PC-9 (cell line): ENCODE data around the gene ZNF19. TPM values are rescaled to one million over a fixed set of nuclear protein-coding genes. Genes with fewer than 3 reads are reported as not detected.

ENCODE experiments used
- BruUV-seq: library from RNA; stranded (reverse); fragments of 400-500 nt; replicated peaks from 2 replicates; lab custom pipeline; 2021; lab: Mats Ljungman, UMichigan
- CTCF ChIA-PET: fragments of 300-600 bp; sonication (Branson Sonifier 250); formaldehyde crosslinking; loops from one replicate; lab custom pipeline; 2022; ENCODE audit warnings: antibody characterized with exemption; lab: Charles Lee
- POLR2A ChIA-PET: fragments of 300-600 bp; sonication (Branson Sonifier 250); formaldehyde crosslinking; loops from one replicate; lab custom pipeline; 2022; ENCODE audit warnings: antibody characterized with exemption; ENCODE audit not compliant: unreplicated experiment; lab: Charles Lee
- DNase-seq, 2 experiments: peaks; one replicate each; pipeline versions ENCODE4 v3.0.0 to v3.0.0-alpha.2; 2015 to 2022; ENCODE audit warnings: mixed read lengths in 1 of 2
- H2AFZ ChIP-seq: fragments of 200-600 bp; sonication (generic); 2 replicates; pipeline ENCODE4 v1.8.1; 2017; ENCODE audit warnings: antibody characterized with exemption
- H3F3A ChIP-seq: fragments of 200-600 bp; sonication (generic); 2 replicates; pipeline ENCODE4 v1.8.1; 2017; ENCODE audit warnings: antibody characterized with exemption, mild to moderate bottlenecking, low read depth; ENCODE audit not compliant: insufficient read depth
- H3K27ac ChIP-seq: fragments of 200-600 bp; sonication (generic); 2 replicates; pipeline ENCODE4 v1.6.1; 2016; ENCODE audit warnings: mixed run types
- H3K27me3 ChIP-seq: fragments of 200-600 bp; sonication (generic); 2 replicates; pipeline ENCODE4 v1.6.1; 2016; ENCODE audit warnings: low read depth, mixed run types; ENCODE audit not compliant: insufficient read depth
- H3K36me3 ChIP-seq: fragments of 200-600 bp; sonication (generic); 2 replicates; pipeline ENCODE4 v1.6.1; 2016; ENCODE audit warnings: low read depth, mixed run types
- H3K4me1 ChIP-seq: fragments of 200-600 bp; sonication (generic); replicated peaks from 2 replicates; pipeline ENCODE4 v1.6.1; 2016; ENCODE audit warnings: mixed run types; ENCODE audit not compliant: insufficient read depth
- H3K4me2 ChIP-seq: fragments of 200-600 bp; sonication (generic); 2 replicates; pipeline ENCODE4 v1.6.1; 2017; ENCODE audit warnings: mixed run types
- H3K4me3 ChIP-seq: fragments of 200-600 bp; sonication (generic); 2 replicates; pipeline ENCODE4 v1.6.1; 2016; ENCODE audit warnings: mixed run types
- H3K79me2 ChIP-seq: fragments of 200-600 bp; sonication (generic); 2 replicates; pipeline ENCODE4 v1.6.1; 2017; ENCODE audit warnings: low read depth, mixed run types
- H3K9me2 ChIP-seq: fragments of 200-600 bp; sonication (generic); 2 replicates; pipeline ENCODE4 v1.8.1; 2017; ENCODE audit warnings: mild to moderate bottlenecking; ENCODE audit not compliant: insufficient read depth
- H3K9me3 ChIP-seq: fragments of 200-600 bp; sonication (generic); 2 replicates; pipeline ENCODE4 v1.8.1; 2016; ENCODE audit warnings: low read depth; ENCODE audit not compliant: insufficient read depth
- H4K20me1 ChIP-seq: fragments of 200-600 bp; sonication (generic); 2 replicates; pipeline ENCODE4 v1.8.1; 2017; ENCODE audit not compliant: insufficient read depth
- EZH2 ChIP-seq: fragments of 200-600 bp; sonication (generic); IDR thresholded peaks from 2 replicates; pipeline ENCODE4 v1.8.0; 2017; ENCODE audit warnings: antibody characterized with exemption, low read depth
- intact Hi-C: fragments of 100-400 bp; cut with micrococcal nuclease; formaldehyde crosslinking; loops from one replicate; pipeline ENCODE4 v1.10.0; 2022; ENCODE audit not compliant: unreplicated experiment
- total RNA-seq: library from RNA; stranded (reverse); gene quantifications from 2 replicates; pipeline ENCODE4 v1.2.3, GENCODE V29; 2021
- TF ChIP-seq, protein P1 (sequence below): fragments of 200-600 bp; sonication (generic); conservative IDR thresholded peaks from 2 replicates; pipeline ENCODE4 v1.6.1; 2017; ENCODE audit warnings: mixed run types, antibody characterized with exemption, mild to moderate bottlenecking, moderate library complexity

ZNF19 gene
- total RNA-seq, 1 experiment from 2014 or later, result 6.8 TPM

DNA sequence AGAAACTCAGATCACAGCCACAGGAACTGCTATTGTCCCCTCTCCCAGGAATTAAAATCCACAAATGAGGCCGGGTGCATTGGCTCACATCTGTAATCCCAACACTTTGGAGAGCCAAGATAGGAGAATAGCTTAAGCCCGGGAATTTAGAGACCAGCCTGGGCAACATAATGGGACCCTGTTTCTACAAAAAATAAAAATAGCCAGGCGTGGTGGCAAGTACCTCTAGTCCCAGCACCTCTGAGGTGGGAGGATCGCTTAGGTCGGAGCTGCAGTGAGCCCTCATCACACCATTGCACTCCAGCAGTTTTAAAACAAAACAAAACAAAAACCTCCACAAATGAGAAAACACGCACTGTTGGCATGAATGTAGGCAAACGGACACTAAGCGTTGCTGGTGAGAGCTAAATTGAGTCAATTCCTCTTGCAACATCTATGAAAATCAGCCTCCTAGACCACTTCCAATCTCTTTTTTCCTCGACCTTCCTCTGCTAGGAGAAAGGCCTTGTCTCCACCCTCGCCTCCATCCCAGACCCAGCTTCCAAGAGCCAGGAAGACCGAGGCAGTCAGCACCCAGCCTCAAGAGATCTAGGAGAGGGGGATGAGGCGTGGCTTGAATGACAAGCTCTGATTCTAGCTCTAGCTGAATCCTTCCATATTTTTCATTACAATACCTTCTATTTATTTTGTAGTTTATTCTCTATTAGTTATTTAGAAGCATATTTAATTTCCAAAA lies 62.1 kb downstream of the ZNF19 start:
- intact Hi-C loops, result no loop called here
- H2AFZ ChIP-seq, result no peak overlapping the region
- no peaks in the 10 kb centered on the region for H3K9me2 ChIP-seq
- ChIA-PET CTCF (no interaction called here), POLR2A (no interaction called here)
- no peaks in the 10 kb centered on the region for H4K20me1 ChIP-seq
- H3K9me3 ChIP-seq, result 0 out of 2 replicates have a peak, but pooled peaks cover 4% of the 10 kb centered on the region
- no peak overlapping the region for H3K27ac ChIP-seq
- H3K4me2 ChIP-seq, result peak overlapping the region; percentile 28
- H3K79me2 ChIP-seq, result no peaks in the 10 kb centered on the region
- H3K4me3 ChIP-seq, result no peak overlapping the region
- no peak for DNase-seq
- TF ChIP-seq, protein P1, sequence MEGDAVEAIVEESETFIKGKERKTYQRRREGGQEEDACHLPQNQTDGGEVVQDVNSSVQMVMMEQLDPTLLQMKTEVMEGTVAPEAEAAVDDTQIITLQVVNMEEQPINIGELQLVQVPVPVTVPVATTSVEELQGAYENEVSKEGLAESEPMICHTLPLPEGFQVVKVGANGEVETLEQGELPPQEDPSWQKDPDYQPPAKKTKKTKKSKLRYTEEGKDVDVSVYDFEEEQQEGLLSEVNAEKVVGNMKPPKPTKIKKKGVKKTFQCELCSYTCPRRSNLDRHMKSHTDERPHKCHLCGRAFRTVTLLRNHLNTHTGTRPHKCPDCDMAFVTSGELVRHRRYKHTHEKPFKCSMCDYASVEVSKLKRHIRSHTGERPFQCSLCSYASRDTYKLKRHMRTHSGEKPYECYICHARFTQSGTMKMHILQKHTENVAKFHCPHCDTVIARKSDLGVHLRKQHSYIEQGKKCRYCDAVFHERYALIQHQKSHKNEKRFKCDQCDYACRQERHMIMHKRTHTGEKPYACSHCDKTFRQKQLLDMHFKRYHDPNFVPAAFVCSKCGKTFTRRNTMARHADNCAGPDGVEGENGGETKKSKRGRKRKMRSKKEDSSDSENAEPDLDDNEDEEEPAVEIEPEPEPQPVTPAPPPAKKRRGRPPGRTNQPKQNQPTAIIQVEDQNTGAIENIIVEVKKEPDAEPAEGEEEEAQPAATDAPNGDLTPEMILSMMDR, result no peak
- TF ChIP-seq EZH2, result no peak
- no TSS peak for BruUV-seq
- no peaks in the 10 kb centered on the region for H3K4me1 ChIP-seq
- no peaks in the 10 kb centered on the region; the same call in 1 of the 2 replicates for H3F3A ChIP-seq
- no peaks in the 10 kb centered on the region for H3K36me3 ChIP-seq
- peaks cover 24% of the 10 kb centered on the region for H3K27me3 ChIP-seq

DNA sequence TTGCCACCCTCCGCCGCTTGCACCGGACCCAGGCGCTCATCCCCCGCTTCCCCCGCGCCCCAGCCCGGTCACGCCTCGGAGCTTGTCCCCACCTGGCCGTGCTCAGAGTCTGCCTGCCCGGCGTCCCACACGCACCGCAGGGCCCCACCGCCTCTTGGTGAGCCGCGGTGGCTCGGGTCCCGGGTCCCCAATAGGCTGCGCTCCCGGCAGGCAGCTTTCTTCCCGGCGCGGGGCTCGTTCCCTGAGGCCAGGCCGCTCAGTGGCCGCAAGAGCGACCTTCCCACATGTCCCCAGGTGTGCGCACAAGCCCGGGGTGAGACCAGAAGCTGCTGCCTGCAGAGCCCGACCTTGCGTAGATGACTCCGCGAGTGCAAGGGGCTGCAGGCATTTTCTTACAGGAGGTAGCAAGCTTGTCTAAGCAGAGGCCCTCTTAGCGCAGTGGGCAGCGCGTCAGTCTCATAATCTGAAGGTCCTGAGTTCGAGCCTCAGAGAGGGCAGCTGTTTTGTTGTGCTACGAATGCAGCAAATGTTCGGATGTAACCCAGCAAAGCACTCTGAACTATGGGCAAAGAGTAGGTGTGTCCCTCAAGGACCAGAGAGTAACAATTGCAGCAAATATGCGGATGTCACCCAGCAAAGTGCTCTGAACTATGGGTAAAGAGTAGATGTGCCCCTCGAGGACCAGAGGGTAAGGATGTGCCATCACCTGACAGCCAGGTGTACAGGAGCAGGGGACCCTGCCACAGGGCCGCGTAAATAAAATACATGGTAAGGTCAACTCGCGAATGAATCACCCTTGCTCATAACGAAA lies 62.9 kb downstream of the ZNF19 start:
- Histone ChIP-seq H3K79me2 (no peaks in the 10 kb centered on the region), H3K27me3 (peaks cover 24% of the 10 kb centered on the region), H3K4me2 (peak overlapping the region; percentile 28), H2AFZ (no peak overlapping the region), H3K4me3 (no peak overlapping the region), H3K4me1 (no peaks in the 10 kb centered on the region), H3K27ac (no peak overlapping the region), H3K9me2 (no peaks in the 10 kb centered on the region), H3F3A (no peaks in the 10 kb centered on the region; the same call in 1 of the 2 replicates), H3K36me3 (no peaks in the 10 kb centered on the region), H3K9me3 (0 out of 2 replicates have a peak, but pooled peaks cover 4% of the 10 kb centered on the region), H4K20me1 (no peaks in the 10 kb centered on the region)
- no peak for TF ChIP-seq EZH2
- TF ChIP-seq, protein P1, result no peak
- POLR2A ChIA-PET, result no interaction called here
- CTCF ChIA-PET, result no interaction called here
- TSS peak; percentile 81 for BruUV-seq
- intact Hi-C loops, result no loop called here
- peak; percentile 31 to 76 for DNase-seq

DNA sequence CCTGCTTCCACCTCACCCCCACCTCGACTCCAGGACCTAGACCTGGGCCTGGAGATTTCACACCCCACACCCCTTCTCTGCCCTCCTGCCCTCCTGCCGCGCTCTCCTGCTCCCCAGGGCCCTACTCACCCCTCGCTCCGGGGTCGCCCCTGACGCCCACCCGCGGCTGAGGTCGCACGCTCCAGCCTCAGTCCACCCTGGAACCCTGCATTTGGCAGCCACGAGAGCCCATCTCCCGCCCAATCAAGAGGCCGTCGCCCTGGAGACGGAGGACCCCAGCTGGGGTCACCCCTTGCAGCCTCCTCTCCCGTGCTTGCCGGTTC lies 63.4 kb downstream of the ZNF19 start:
- Histone ChIP-seq H3K9me3 (0 out of 2 replicates have a peak, but pooled peaks cover 4% of the 10 kb centered on the region), H3K27ac (no peak overlapping the region), H4K20me1 (no peaks in the 10 kb centered on the region), H3K4me2 (no peak overlapping the region), H3K9me2 (no peaks in the 10 kb centered on the region), H3K27me3 (peaks cover 22% of the 10 kb centered on the region), H3K79me2 (no peaks in the 10 kb centered on the region), H3K4me3 (no peak overlapping the region), H3K36me3 (no peaks in the 10 kb centered on the region), H2AFZ (no peak overlapping the region), H3F3A (no peaks in the 10 kb centered on the region; the same call in 1 of the 2 replicates), H3K4me1 (no peaks in the 10 kb centered on the region)
- ChIA-PET CTCF (no interaction called here), POLR2A (interaction anchor here (0.6 kb wide), 1 partner anchor 80 kb away, joined by 16 read pairs; no protein-coding TSS in a partner anchor)
- TF ChIP-seq, protein P1, result no peak
- no peak for TF ChIP-seq EZH2
- no TSS peak for BruUV-seq
- intact Hi-C loops, result no loop called here
- DNase-seq, result no peak
